Right atrium auricular region (tissue), 2 donors: ENCODE measurements around the gene GAK. TPM values are rescaled to one million over a fixed set of nuclear protein-coding genes. Genes with fewer than 3 reads are reported as not detected.

ENCODE experiments used
- DNase-seq: peaks from one replicate; pipeline ENCODE4 v3.0.0-alpha.2; 2019; ENCODE audit warnings: low spot score
- H3K27ac ChIP-seq, 2 donors: fragments of 200-600 bp; sonication (generic); 1 replicate in 1 of 2; 2 replicates in 1 of 2; pipeline ENCODE4 v1.5.1; 2016 to 2019
- H3K27me3 ChIP-seq, 2 donors: fragments of 200-600 bp; sonication (generic); one replicate each; pipeline versions ENCODE4 v1.5.1 to v1.6.0; 2017 to 2019
- H3K36me3 ChIP-seq: fragments of 200-600 bp; sonication (generic); one replicate; pipeline ENCODE4 v1.5.1; 2016
- H3K4me1 ChIP-seq, 2 donors: fragments of 200-600 bp; sonication (generic); one replicate each; pipeline versions ENCODE4 v1.5.1 to v1.6.0; 2017 to 2019
- H3K4me3 ChIP-seq, 2 donors: fragments of 200-600 bp; sonication (generic); 1 replicate in 1 of 2; 2 replicates in 1 of 2; pipeline ENCODE4 v1.5.1; 2017 to 2019; ENCODE audit warnings: mild to moderate bottlenecking in 1 of 2, moderate library complexity in 1 of 2
- H3K9me3 ChIP-seq, 2 donors: fragments of 200-600 bp; sonication (generic); one replicate each; pipeline ENCODE4 v1.5.1; 2019
- total RNA-seq, 2 donors: library from RNA; depleted of rRNA; stranded (reverse); fragments of >200 nt; gene quantifications; one replicate each; pipeline ENCODE4 v1.1.0, GENCODE V29; 2016
- TF ChIP-seq, protein P1 (sequence below), 2 donors: fragments of 200-600 bp; sonication (generic); IDR thresholded peaks; one replicate each; pipeline ENCODE4 v1.5.1; 2019; ENCODE audit warnings: antibody characterized with exemption in 2 of 2

GAK gene
- total RNA-seq, 2 donors from 2014 or later: 27.8 to 52.2 TPM

GRCh38 chr4:820230-821172 lies 111.6 kb downstream of the GAK start:
- peaks cover 0 to 9% of the 10 kb centered on the region in 2 donors for H3K4me1 ChIP-seq
- H3K36me3 ChIP-seq: no peaks in the 10 kb centered on the region
- H3K9me3 ChIP-seq: no peaks in the 10 kb centered on the region
- no peak overlapping the region for H3K4me3 ChIP-seq
- no peak for DNase-seq
- no peak overlapping the region for H3K27ac ChIP-seq
- TF ChIP-seq, protein P1, sequence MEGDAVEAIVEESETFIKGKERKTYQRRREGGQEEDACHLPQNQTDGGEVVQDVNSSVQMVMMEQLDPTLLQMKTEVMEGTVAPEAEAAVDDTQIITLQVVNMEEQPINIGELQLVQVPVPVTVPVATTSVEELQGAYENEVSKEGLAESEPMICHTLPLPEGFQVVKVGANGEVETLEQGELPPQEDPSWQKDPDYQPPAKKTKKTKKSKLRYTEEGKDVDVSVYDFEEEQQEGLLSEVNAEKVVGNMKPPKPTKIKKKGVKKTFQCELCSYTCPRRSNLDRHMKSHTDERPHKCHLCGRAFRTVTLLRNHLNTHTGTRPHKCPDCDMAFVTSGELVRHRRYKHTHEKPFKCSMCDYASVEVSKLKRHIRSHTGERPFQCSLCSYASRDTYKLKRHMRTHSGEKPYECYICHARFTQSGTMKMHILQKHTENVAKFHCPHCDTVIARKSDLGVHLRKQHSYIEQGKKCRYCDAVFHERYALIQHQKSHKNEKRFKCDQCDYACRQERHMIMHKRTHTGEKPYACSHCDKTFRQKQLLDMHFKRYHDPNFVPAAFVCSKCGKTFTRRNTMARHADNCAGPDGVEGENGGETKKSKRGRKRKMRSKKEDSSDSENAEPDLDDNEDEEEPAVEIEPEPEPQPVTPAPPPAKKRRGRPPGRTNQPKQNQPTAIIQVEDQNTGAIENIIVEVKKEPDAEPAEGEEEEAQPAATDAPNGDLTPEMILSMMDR (IDR thresholded peaks at IDR 0.05): no peak
- peaks cover 5 to 10% of the 10 kb centered on the region in 2 donors for H3K27me3 ChIP-seq

- TF ChIP-seq, protein P1 (IDR thresholded peaks at IDR 0.05): no peak
- Histone ChIP-seq H3K36me3 (no peaks in the 10 kb centered on the region), H3K9me3 (no peaks in the 10 kb centered on the region), H3K4me1 (peaks cover 0 to under 1% of the 10 kb centered on the region in 2 donors), H3K27me3 (peaks cover 2% of the 10 kb centered on the region in 2 donors), H3K4me3 (no peak overlapping the region), H3K27ac (no peak overlapping the region)
- DNase-seq: no peak
These were observed 112.5 kb downstream of the GAK start for GRCh38 chr4:819401-820229.

- no peaks in the 10 kb centered on the region for H3K27me3 ChIP-seq
- no peak for DNase-seq
- no peaks in the 10 kb centered on the region for H3K9me3 ChIP-seq
- no peak overlapping the region for H3K4me3 ChIP-seq
- TF ChIP-seq, protein P1 (IDR thresholded peaks at IDR 0.05): no peak
- no peaks in the 10 kb centered on the region for H3K4me1 ChIP-seq
- no peak overlapping the region for H3K27ac ChIP-seq
- no peaks in the 10 kb centered on the region for H3K36me3 ChIP-seq
These were observed 113.8 kb downstream of the GAK start for GRCh38 chr4:818106-818921.

DNA sequence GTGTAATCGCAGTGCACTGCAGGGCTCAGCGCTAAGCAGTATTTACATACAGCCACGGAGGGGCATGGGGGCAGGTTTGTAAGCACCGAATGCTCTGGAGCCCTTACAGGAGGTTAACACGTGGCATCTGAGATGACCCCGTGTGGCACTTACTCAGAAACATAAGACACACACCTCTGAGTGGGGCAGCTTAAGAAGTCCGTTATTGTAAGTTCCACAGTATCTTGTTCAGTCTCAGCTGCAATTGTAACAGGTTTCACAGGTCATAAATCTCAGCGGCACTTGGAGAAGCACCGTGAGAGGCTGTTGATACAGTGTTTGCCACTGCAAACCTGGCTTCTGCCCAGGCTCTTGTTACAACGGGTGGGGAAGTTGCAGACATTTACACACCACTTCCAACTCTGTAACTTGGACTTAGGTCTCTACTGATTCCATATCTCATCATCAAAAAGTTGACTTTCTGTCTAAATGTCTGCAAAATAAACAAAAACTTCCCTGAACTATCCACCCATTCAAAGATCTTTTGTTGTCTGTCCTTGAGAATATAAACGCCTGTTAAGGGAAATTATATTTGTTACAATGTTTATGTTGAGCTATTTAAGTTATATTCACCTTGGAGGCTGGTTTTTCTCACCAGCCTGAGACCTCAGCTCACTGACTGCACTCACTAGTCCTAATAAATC lies 116.5 kb downstream of the GAK start:
- TF ChIP-seq, protein P1 (IDR thresholded peaks at IDR 0.05): no peak
- Histone ChIP-seq H3K4me1 (no peaks in the 10 kb centered on the region), H3K27ac (no peak overlapping the region), H3K9me3 (no peaks in the 10 kb centered on the region), H3K4me3 (no peak overlapping the region), H3K36me3 (no peaks in the 10 kb centered on the region), H3K27me3 (no peaks in the 10 kb centered on the region)
- DNase-seq: no peak

GRCh38 chr4:814312-814850 lies 117.7 kb downstream of the GAK start:
- Histone ChIP-seq H3K36me3 (no peaks in the 10 kb centered on the region), H3K4me3 (no peak overlapping the region), H3K4me1 (no peaks in the 10 kb centered on the region), H3K27ac (no peak overlapping the region), H3K9me3 (no peaks in the 10 kb centered on the region), H3K27me3 (no peaks in the 10 kb centered on the region)
- DNase-seq: no peak
- TF ChIP-seq, protein P1 (IDR thresholded peaks at IDR 0.05): no peak
